ENCODE data around the gene IL5.

The IL5 gene

GRCh38 chr5:132496191-132496630 lies 47.1 kb downstream of the IL5 start:
- peak; percentile 76 for DNase-seq (ENCODE audit: low spot score)
- no peak for TF ChIP-seq CTCF (IDR thresholded peaks at IDR 0.05; ENCODE audit: extremely low read depth, missing control alignments)

GRCh38 chr5:132495667-132496190 lies 47.6 kb downstream of the IL5 start:
- DNase-seq (ENCODE audit: low spot score), result peak; percentile 86
- no peak for TF ChIP-seq CTCF (IDR thresholded peaks at IDR 0.05; ENCODE audit: extremely low read depth, missing control alignments)

- TF ChIP-seq CTCF (IDR thresholded peaks at IDR 0.05; ENCODE audit: extremely low read depth, missing control alignments), result no peak
- DNase-seq (ENCODE audit: low spot score), result no peak
These were observed 49.5 kb downstream of the IL5 start for GRCh38 chr5:132493821-132494220.

- no peak for DNase-seq (ENCODE audit: low spot score)
These were observed 50.1 kb downstream of the IL5 start for GRCh38 chr5:132493241-132493640.

GRCh38 chr5:132492386-132493125 lies 50.8 kb downstream of the IL5 start:
- TF ChIP-seq CTCF (IDR thresholded peaks at IDR 0.05; ENCODE audit: extremely low read depth, missing control alignments), result no peak
- DNase-seq (ENCODE audit: low spot score), result no peak

More at GRCh38 chr5:132493241-132493640, 50.1 kb downstream of the IL5 start:
- no peak for TF ChIP-seq CTCF (IDR thresholded peaks at IDR 0.05; ENCODE audit: extremely low read depth, missing control alignments)
